Prostate gland (tissue), 2 donors: ENCODE results near the gene ASCL5. TPM values are rescaled to one million over a fixed set of nuclear protein-coding genes. Genes with fewer than 3 reads are reported as not detected.

Experiments used
- DNase-seq: peaks from one replicate; pipeline ENCODE4 v3.0.0-alpha.2; 2019; ENCODE audit warnings: low spot score
- H3K27ac ChIP-seq, 2 donors: fragments of 200-600 bp; sonication (generic); 2 replicates each; pipeline ENCODE4 v1.5.1; 2017 to 2019
- H3K27me3 ChIP-seq: fragments of 200-600 bp; sonication (generic); replicated peaks from 2 replicates; pipeline ENCODE4 v1.5.1; 2019; ENCODE audit not compliant: insufficient read depth
- H3K36me3 ChIP-seq, 2 donors: fragments of 200-600 bp; sonication (generic); 1 replicate in 1 of 2; 2 replicates in 1 of 2; pipeline versions ENCODE4 v1.5.1 to v1.8.1; 2017 to 2019
- H3K4me1 ChIP-seq: fragments of 200-600 bp; sonication (generic); replicated peaks from 2 replicates; pipeline ENCODE4 v1.5.1; 2019
- H3K4me3 ChIP-seq, 2 donors: fragments of 200-600 bp; sonication (generic); 2 replicates each; pipeline ENCODE4 v1.5.1; 2017 to 2019
- H3K9me3 ChIP-seq: fragments of 200-600 bp; sonication (generic); 2 replicates; pipeline ENCODE4 v1.5.1; 2017
- POLR2A ChIP-seq: fragments of 450-650 bp; IDR thresholded peaks from one replicate; pipeline ENCODE4 v1.6.1; 2016; ENCODE audit warnings: antibody characterized with exemption, mild to moderate bottlenecking
- POLR2AphosphoS5 ChIP-seq: sonication (generic); formaldehyde crosslinking; IDR thresholded peaks from one replicate; pipeline ENCODE4 v1.6.1; 2017; ENCODE audit warnings: antibody characterized with exemption
- whole genome bisulfite sequencing: methylation state at CpG from one replicate; pipeline ENCODE4 v1.1.5; 2018; 5-methylcytosine and 5-hydroxymethylcytosine counted together
- intact Hi-C: fragments of 100-400 bp; cut with DNase I; formaldehyde crosslinking; loops from one replicate; pipeline ENCODE4 v1.14.2; 2022
- total RNA-seq, 2 donors: library from RNA; depleted of rRNA; stranded (reverse); fragments of >200 nt; gene quantifications; one replicate each; pipeline ENCODE4 v1.1.0, GENCODE V29; 2016
- TF ChIP-seq, protein P1 (sequence below), 4 experiments: fragments of 200-600 bp in 2 of 4; fragments of 450-650 bp in 2 of 4; sonication (generic) in 2 of 4; IDR thresholded peaks; 1 replicate in 3 of 4; 2 replicates in 1 of 4; pipeline ENCODE4 v1.5.1; 2016 to 2019; ENCODE audit warnings: antibody characterized with exemption in 4 of 4, mild to moderate bottlenecking in 2 of 4, moderate library complexity in 2 of 4

ASCL5 gene
- total RNA-seq, 2 donors from 2014 or later = not detected

DNA sequence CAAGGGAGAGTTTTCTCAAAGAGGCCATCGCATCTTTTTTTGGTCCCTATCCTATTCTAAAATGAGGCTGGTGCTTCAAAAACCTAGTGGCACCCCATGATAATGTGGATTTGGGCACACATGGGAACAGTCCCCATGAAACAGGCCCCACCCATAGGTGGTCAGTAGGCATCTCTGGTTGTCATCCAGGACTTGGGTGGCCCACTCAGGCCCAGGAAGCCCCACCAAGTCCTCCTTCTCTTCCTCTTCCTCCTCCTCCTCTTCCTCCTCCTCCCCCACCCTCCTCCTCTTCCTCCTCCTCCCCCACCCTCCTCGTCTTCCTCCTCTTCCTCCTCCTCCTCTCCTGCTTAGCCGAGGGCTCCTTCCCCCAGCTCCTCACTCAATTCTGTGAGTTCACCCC lies 15.3 kb downstream of the ASCL5 start:
- H3K4me1 ChIP-seq = no peaks in the 10 kb centered on the region
- no peak for TF ChIP-seq POLR2AphosphoS5
- no peak for TF ChIP-seq POLR2A
- TF ChIP-seq, protein P1, sequence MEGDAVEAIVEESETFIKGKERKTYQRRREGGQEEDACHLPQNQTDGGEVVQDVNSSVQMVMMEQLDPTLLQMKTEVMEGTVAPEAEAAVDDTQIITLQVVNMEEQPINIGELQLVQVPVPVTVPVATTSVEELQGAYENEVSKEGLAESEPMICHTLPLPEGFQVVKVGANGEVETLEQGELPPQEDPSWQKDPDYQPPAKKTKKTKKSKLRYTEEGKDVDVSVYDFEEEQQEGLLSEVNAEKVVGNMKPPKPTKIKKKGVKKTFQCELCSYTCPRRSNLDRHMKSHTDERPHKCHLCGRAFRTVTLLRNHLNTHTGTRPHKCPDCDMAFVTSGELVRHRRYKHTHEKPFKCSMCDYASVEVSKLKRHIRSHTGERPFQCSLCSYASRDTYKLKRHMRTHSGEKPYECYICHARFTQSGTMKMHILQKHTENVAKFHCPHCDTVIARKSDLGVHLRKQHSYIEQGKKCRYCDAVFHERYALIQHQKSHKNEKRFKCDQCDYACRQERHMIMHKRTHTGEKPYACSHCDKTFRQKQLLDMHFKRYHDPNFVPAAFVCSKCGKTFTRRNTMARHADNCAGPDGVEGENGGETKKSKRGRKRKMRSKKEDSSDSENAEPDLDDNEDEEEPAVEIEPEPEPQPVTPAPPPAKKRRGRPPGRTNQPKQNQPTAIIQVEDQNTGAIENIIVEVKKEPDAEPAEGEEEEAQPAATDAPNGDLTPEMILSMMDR (IDR thresholded peaks at IDR 0.05) = no peak
- intact Hi-C loops = no loop called here
- no peaks in the 10 kb centered on the region for H3K9me3 ChIP-seq
- no peak overlapping the region for H3K4me3 ChIP-seq
- H3K27me3 ChIP-seq = no peaks in the 10 kb centered on the region
- no peak for DNase-seq
- no peaks in the 10 kb centered on the region for H3K36me3 ChIP-seq
- no peak overlapping the region for H3K27ac ChIP-seq
- 94% methylated on average over 3 of the region's 3 CpGs for WGBS

DNA sequence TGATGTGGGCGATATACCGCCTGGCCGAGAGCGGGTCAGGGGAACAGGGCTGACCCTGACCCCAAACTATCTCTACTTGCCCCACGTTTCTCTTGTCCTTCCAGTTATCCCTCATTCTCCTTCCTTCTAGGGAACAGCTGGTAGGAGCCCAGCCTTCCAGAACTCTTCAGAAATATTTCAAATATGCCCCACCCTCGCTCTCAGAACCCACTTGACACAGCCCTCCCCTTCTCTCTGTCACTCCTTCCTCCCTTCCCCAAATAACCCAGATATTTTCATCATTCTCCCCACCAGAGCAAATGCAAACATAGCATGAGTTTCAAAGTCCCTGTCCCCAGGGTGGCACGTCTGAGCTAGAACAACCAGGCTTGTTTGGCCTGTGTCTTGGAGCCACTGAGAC lies 15.8 kb downstream of the ASCL5 start:
- Histone ChIP-seq H3K4me3 (no peak overlapping the region), H3K4me1 (no peaks in the 10 kb centered on the region), H3K36me3 (no peaks in the 10 kb centered on the region), H3K27ac (no peak overlapping the region), H3K9me3 (no peaks in the 10 kb centered on the region), H3K27me3 (no peaks in the 10 kb centered on the region)
- 79% methylated on average over 7 of the region's 7 CpGs for WGBS
- DNase-seq = no peak
- intact Hi-C loops = no loop called here
- TF ChIP-seq POLR2A = no peak

DNA sequence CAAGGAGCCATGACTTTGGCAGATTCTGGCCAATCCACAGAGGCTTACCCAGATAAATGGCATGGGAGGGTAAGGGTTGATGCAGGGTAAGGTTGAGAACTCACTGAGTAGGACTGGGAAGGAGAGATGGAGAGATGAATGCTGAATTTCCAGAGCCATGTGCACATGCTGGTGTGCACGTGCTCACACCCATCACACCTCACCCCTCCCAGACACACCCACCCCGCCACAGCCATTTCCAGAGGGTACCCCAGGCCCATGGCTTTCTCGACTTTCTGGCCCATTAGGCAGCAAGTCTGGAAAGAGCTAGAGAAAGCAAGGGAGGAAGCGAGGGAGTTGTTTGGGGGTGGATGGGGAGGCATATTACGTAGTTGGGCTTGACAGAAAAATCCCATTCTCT lies 16.4 kb downstream of the ASCL5 start:
- DNase-seq = no peak
- no peak overlapping the region for H3K27ac ChIP-seq
- TF ChIP-seq, protein P1 (IDR thresholded peaks at IDR 0.05) = no peak
- TF ChIP-seq POLR2AphosphoS5 = no peak
- TF ChIP-seq POLR2A = no peak
- intact Hi-C loops = no loop called here
- H3K9me3 ChIP-seq = no peaks in the 10 kb centered on the region
- 94% methylated on average over 5 of the region's 5 CpGs for WGBS
- no peaks in the 10 kb centered on the region for H3K27me3 ChIP-seq
- H3K4me3 ChIP-seq = no peak overlapping the region
- H3K36me3 ChIP-seq = no peaks in the 10 kb centered on the region
- no peaks in the 10 kb centered on the region for H3K4me1 ChIP-seq

DNA sequence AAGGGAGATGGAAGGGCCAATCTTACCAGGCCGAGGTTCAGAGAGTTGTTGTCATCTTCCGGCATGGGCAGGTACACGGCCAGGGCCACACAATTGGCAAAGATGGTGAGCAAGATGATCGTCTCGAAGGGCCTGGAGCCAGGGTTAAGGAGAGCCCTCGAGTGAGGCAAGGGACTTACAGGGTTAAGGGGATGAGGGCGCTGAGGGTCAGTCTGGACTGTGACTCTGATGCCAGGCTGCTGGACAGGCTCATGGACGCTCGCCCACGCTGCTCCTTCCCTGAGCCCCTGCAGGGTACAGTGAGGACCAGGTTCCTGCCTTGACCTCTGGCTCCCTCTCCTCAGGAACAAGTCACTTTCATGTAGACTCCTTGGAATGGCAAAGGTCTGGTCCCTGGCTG lies 16.8 kb downstream of the ASCL5 start:
- no peaks in the 10 kb centered on the region for H3K9me3 ChIP-seq
- no peak for TF ChIP-seq POLR2AphosphoS5
- intact Hi-C loops = no loop called here
- no peak overlapping the region for H3K27ac ChIP-seq
- DNase-seq = no peak
- H3K36me3 ChIP-seq = no peaks in the 10 kb centered on the region
- 95% methylated on average over 10 of the region's 10 CpGs for WGBS
- H3K4me3 ChIP-seq = no peak overlapping the region
- no peaks in the 10 kb centered on the region for H3K27me3 ChIP-seq
- H3K4me1 ChIP-seq = no peaks in the 10 kb centered on the region

DNA sequence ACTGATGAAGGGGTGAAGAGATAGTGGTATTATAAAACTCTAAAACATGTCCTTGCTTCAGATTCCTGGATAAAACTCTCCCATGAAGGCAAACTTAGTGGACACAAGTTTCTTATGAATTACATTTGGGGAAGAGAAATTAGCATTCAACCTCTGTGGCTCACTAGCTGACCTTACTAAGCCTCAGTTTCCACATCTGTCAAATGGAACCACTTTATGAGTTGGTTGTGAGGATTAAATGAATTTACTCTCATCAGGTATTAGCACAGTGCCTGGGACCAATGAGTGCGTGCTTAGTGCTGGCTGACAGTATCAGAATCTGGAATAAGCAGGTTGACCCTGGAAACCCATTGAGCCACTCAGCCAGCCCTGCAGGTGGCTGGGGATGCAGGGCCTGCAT lies 17.3 kb downstream of the ASCL5 start:
- no peaks in the 10 kb centered on the region for H3K36me3 ChIP-seq

DNA sequence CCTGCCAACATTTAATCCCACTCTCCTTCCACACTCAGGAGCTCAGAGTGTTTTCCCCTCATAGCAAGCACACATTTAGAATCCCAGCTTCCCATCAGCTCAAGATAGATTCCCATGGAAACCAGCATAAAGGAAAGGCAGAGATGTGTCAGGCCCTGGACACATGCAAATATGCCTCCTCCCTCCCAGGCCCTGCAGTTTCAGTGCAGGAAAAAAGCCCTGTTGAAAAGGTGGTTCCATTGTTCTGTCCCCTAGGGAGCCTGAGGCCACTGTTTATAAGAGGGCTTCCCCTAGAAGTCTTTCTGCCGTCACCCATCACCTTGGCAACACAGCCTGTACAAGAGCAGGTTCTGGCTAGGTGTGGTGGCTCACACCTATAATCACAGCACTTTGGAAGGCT lies 18.4 kb downstream of the ASCL5 start:
- no peaks in the 10 kb centered on the region for H3K27me3 ChIP-seq
- H3K36me3 ChIP-seq = no peaks in the 10 kb centered on the region
- WGBS = 56% methylated on average over 1 of the region's 1 CpG
- H3K4me3 ChIP-seq = no peak overlapping the region
- no peaks in the 10 kb centered on the region for H3K4me1 ChIP-seq
- no peaks in the 10 kb centered on the region for H3K9me3 ChIP-seq
- H3K27ac ChIP-seq = no peak overlapping the region
- DNase-seq = no peak
- TF ChIP-seq POLR2AphosphoS5 (no peak), POLR2A (no peak)
- intact Hi-C loops = no loop called here

More for the DNA sequence above, 17.3 kb downstream of the ASCL5 start:
- intact Hi-C loops = no loop called here
- Histone ChIP-seq H3K27ac (no peak overlapping the region), H3K4me1 (no peaks in the 10 kb centered on the region), H3K27me3 (no peaks in the 10 kb centered on the region), H3K9me3 (no peaks in the 10 kb centered on the region), H3K4me3 (no peak overlapping the region)
- WGBS = 100% methylated on average over 1 of the region's 1 CpG
- TF ChIP-seq POLR2A = no peak
- TF ChIP-seq, protein P1 (IDR thresholded peaks at IDR 0.05) = no peak
- DNase-seq = no peak
